OCI-LY3 (cell line): ENCODE measurements around the gene SRGN.

Source experiments
- CTCF ChIP-seq: fragments of 200-600, 300-600 bp; sonication (generic); IDR thresholded peaks from 2 replicates; pipeline ENCODE4 v1.5.1; 2014; ENCODE audit warnings: antibody characterized with exemption, low read length, low read depth
- EZH2phosphoT487 ChIP-seq: fragments of 200-600 bp; shearing (Covaris generic); IDR thresholded peaks from 2 replicates; pipeline ENCODE4 v1.6.1; 2018; ENCODE audit warnings: antibody characterized with exemption, mixed run types, low read depth

DNA sequence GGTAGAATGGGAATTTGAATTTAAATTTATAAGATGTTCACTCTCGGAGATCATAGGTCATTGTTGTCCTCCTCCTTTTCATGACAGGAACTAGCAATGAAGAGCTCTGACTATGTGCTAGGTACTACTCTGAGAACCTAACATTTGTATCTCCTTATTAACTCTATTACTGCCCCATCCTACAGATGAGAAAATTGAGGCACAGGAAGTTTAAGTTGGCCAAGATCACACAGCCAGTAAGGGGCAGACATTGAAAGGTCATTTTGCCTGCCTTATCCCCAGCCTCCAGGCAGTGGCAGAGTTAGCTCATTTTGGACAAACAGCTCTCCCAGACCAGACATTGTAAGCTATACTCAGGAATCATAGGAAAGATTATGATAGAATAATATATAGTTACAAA is 6.0 kb downstream of the SRGN start:
- TF ChIP-seq CTCF (no peak), EZH2phosphoT487 (no peak)
